HepG2 (cell line): ENCODE data around the gene TOP2A. TPM values are rescaled to one million over a fixed set of nuclear protein-coding genes. Genes with fewer than 3 reads are reported as not detected.

Experiments used
- AKNA ChIP-seq: sonication (generic); formaldehyde crosslinking; IDR thresholded peaks from 2 replicates; pipeline ENCODE4 v1.4.0; 2020; ENCODE audit warnings: missing genetic modification reagents, borderline replicate concordance
- HMG20B ChIP-seq: conservative IDR thresholded peaks from 2 replicates; pipeline ENCODE4 v1.6.1; 2016; ENCODE audit warnings: missing genetic modification reagents, missing compliant biosample characterization
- HNRNPK ChIP-seq: fragments of 200-400 bp; formaldehyde crosslinking; IDR thresholded peaks from 2 replicates; pipeline ENCODE4 v1.6.1; 2018; ENCODE audit warnings: low read length, low read depth, moderate library complexity, mild to moderate bottlenecking; ENCODE audit not compliant: poor library complexity, severe bottlenecking
- KMT2A ChIP-seq: sonication (generic); formaldehyde crosslinking; IDR thresholded peaks from 2 replicates; pipeline ENCODE4 v1.4.0; 2020; ENCODE audit warnings: missing genetic modification reagents
- MAFF ChIP-seq: IDR thresholded peaks from 2 replicates; pipeline ENCODE4 v1.6.1; 2011; ENCODE audit warnings: low read depth, low read length, improper control_type of control experiment
- MAFG ChIP-seq: sonication (generic); formaldehyde crosslinking; IDR thresholded peaks from 2 replicates; pipeline ENCODE4 v1.5.1; 2020; ENCODE audit warnings: mild to moderate bottlenecking, missing genetic modification reagents
- MAFK ChIP-seq, 2 experiments: IDR thresholded peaks in 1 of 2; conservative IDR thresholded peaks in 1 of 2; 2 replicates each; pipeline ENCODE4 v1.6.1; 2011; ENCODE audit warnings: improper control_type of control experiment in 2 of 2, low read length in 2 of 2
- MAZ ChIP-seq, 2 experiments: sonication (generic) in 1 of 2; formaldehyde crosslinking in 1 of 2; IDR thresholded peaks; 2 replicates each; pipeline versions ENCODE4 v1.5.0 to v1.6.1; 2012 to 2020; ENCODE audit warnings: low read depth in 2 of 2, mild to moderate bottlenecking in 2 of 2, borderline replicate concordance in 1 of 2, improper control_type of control experiment in 1 of 2, low read length in 1 of 2, missing genetic modification reagents in 1 of 2, moderate library complexity in 1 of 2
- MIXL1 ChIP-seq: IDR thresholded peaks from 2 replicates; pipeline ENCODE4 v1.6.1; 2016
- MTA3 ChIP-seq: sonication (generic); formaldehyde crosslinking; IDR thresholded peaks from 2 replicates; pipeline ENCODE4 v1.4.0; 2020; ENCODE audit warnings: missing genetic modification reagents
- NFIB ChIP-seq: sonication (generic); formaldehyde crosslinking; IDR thresholded peaks from 2 replicates; pipeline ENCODE4 v1.9.0; 2021; ENCODE audit warnings: missing genetic modification reagents, mild to moderate bottlenecking, borderline replicate concordance
- PRPF4 ChIP-seq: fragments of 200-400 bp; formaldehyde crosslinking; IDR thresholded peaks from 2 replicates; pipeline ENCODE4 v1.6.1; 2016; ENCODE audit warnings: low read length, low read depth; ENCODE audit not compliant: poor library complexity, severe bottlenecking
- SETDB1 ChIP-seq: sonication (generic); formaldehyde crosslinking; IDR thresholded peaks from 2 replicates; pipeline ENCODE4 v1.5.1; 2020; ENCODE audit warnings: missing genetic modification reagents, mild to moderate bottlenecking, borderline replicate concordance
- SIN3A ChIP-seq: IDR thresholded peaks from 2 replicates; pipeline ENCODE4 v1.6.1; 2011; ENCODE audit warnings: low read depth, mild to moderate bottlenecking, control low read depth, low read length, borderline replicate concordance
- SNAI1 ChIP-seq: sonication (generic); formaldehyde crosslinking; IDR thresholded peaks from 2 replicates; pipeline ENCODE4 v1.5.0; 2020; ENCODE audit warnings: mild to moderate bottlenecking, missing genetic modification reagents, borderline replicate concordance
- TBX3 ChIP-seq: fragments of 450-650 bp; IDR thresholded peaks from 2 replicates; pipeline ENCODE4 v1.6.1; 2017; ENCODE audit warnings: antibody characterized with exemption, mild to moderate bottlenecking, inconsistent platforms, borderline replicate concordance
- YEATS2 ChIP-seq: sonication (generic); formaldehyde crosslinking; IDR thresholded peaks from 2 replicates; pipeline ENCODE4 v1.4.0; 2020; ENCODE audit warnings: missing genetic modification reagents, borderline replicate concordance
- ZMAT3 ChIP-seq: sonication (generic); formaldehyde crosslinking; conservative IDR thresholded peaks from 2 replicates; pipeline ENCODE4 v1.7.0; 2021; ENCODE audit warnings: missing genetic modification reagents
- ZNF17 ChIP-seq: sonication (generic); formaldehyde crosslinking; IDR thresholded peaks from 2 replicates; pipeline ENCODE4 v1.5.0; 2020; ENCODE audit warnings: mild to moderate bottlenecking, missing genetic modification reagents
- ZNF552 ChIP-seq: sonication (generic); formaldehyde crosslinking; IDR thresholded peaks from 2 replicates; pipeline ENCODE4 v1.9.0; 2022; ENCODE audit warnings: missing genetic modification reagents, mild to moderate bottlenecking, borderline replicate concordance
- ZNF556 ChIP-seq: sonication (generic); formaldehyde crosslinking; IDR thresholded peaks from 2 replicates; pipeline ENCODE4 v1.4.0; 2020; ENCODE audit warnings: mild to moderate bottlenecking, missing genetic modification reagents, borderline replicate concordance
- ZNF775 ChIP-seq: sonication (generic); formaldehyde crosslinking; IDR thresholded peaks from 2 replicates; pipeline ENCODE4 v1.4.0; 2020; ENCODE audit warnings: missing genetic modification reagents, mild to moderate bottlenecking, moderate library complexity, borderline replicate concordance
- polyA plus RNA-seq, 8 experiments: library from polyadenylated mRNA; depleted of rRNA in 3 of 8; stranded (reverse) in 7 of 8; unstranded in 1 of 8; fragments of >200 nt; fragmentation: Illumina TruSeq in 4 of 8; extraction: Trizol in 4 of 8; gene quantifications; 2 replicates each; pipeline versions ENCODE4 v1.2.1 to v1.2.3, GENCODE V29; 2011 to 2016; ENCODE audit warnings: low read depth in 4 of 8, missing spikeins in 1 of 8, mixed read lengths in 1 of 8; ENCODE audit not compliant: insufficient read depth in 1 of 8
- total RNA-seq, 5 experiments: library from RNA; depleted of rRNA; stranded (reverse); fragments of >200 nt; fragmentation: Illumina TruSeq; extraction: Trizol; gene quantifications; 2 replicates each; pipeline ENCODE4 v1.2.3, GENCODE V29; 2016; ENCODE audit warnings: low read depth in 1 of 5

Gene TOP2A
- total and polyA plus RNA-seq, 2 of the 13 experiments (the other 11 are each of a cell fraction or from before 2014, with no cell fraction given), result 108 to 327 TPM

GRCh38 chr17:40419559-40420331, 2.0 kb upstream of the TOP2A start (continued):
- TF ChIP-seq MIXL1 (CRISPR knock-in tag) (peak; percentile 91), ZMAT3 (CRISPR knock-in tag) (0 out of 2 replicates have a peak, but pooled peaks have one; percentile 33), SETDB1 (CRISPR knock-in tag) (no peak), HMG20B (CRISPR knock-in tag) (0 out of 2 replicates have a peak, but pooled peaks have one; percentile 14), YEATS2 (CRISPR knock-in tag) (no peak; the same call in 1 of the 2 replicates), ZNF552 (no peak), TBX3 (peak; percentile 63; the same call in 1 of the 2 replicates), ZNF775 (CRISPR knock-in tag) (peak; percentile 43; the same call in 1 of the 2 replicates), SIN3A (0 out of 2 replicates have a peak, but pooled peaks have one; percentile 10), MAFG (CRISPR knock-in tag) (no peak), MAFF (0 out of 2 replicates have a peak, but pooled peaks have one; percentile 33), PRPF4 (no peak), NFIB (CRISPR knock-in tag) (no peak), HNRNPK (no peak), ZNF17 (CRISPR knock-in tag) (no peak), ZNF556 (CRISPR knock-in tag) (peak; percentile 89; the same call in 1 of the 2 replicates), SNAI1 (CRISPR knock-in tag) (no peak), AKNA (CRISPR knock-in tag) (no peak), MAFK (conservative IDR thresholded peaks at IDR 0.05 in 1 of 2, IDR thresholded peaks at IDR 0.05 in 1 of 2; ENCODE audit: low read length in 2 of 2) (peak; percentile 27 to 37; a peak in 1 of 4 replicates), KMT2A (peak; percentile 59; the same call in 1 of the 2 replicates), MAZ (IDR thresholded peaks at IDR 0.05; ENCODE audit: borderline replicate concordance, low read depth, low read length) (0 out of 2 replicates have a peak, but pooled peaks have one; percentile 15), MAZ (CRISPR knock-in tag; IDR thresholded peaks at IDR 0.05; ENCODE audit: low read depth) (peak; percentile 67; the same call in 1 of the 2 replicates), MTA3 (CRISPR knock-in tag) (no peak)
